Endothelial cell of umbilical vein (primary cell): ENCODE results near the gene SHISA6. TPM values are rescaled to one million over a fixed set of nuclear protein-coding genes. Genes with fewer than 3 reads are reported as not detected.

Experiments used
- BruUV-seq: library from RNA; stranded (reverse); fragments of 400-500 nt; replicated peaks from 2 replicates; lab custom pipeline; 2021; lab: Mats Ljungman, UMichigan
- CTCF ChIA-PET: fragments of 300-600, 350-600 bp; sonication (Branson Sonifier 250); formaldehyde crosslinking; loops from one replicate; lab custom pipeline; 2021; ENCODE audit warnings: antibody characterized with exemption, inconsistent platforms; lab: Charles Lee
- POLR2A ChIA-PET: fragments of 300-600, 350-600 bp; sonication (Branson Sonifier 250); formaldehyde crosslinking; loops from one replicate; lab custom pipeline; 2021; ENCODE audit warnings: antibody characterized with exemption, inconsistent platforms; lab: Charles Lee
- DNase-seq: peaks from one replicate; pipeline ENCODE4 v3.0.0-alpha.2; 2011; ENCODE audit warnings: low read depth, low spot score
- FAIRE-seq: peaks from 2 replicates; lab custom pipeline; 2011; peaks lifted over from hg19 to GRCh38; lab: Jason Lieb, UNC
- H2AFZ ChIP-seq: 2 replicates; pipeline ENCODE4 v1.6.0; 2012; ENCODE audit warnings: low read depth, low read length, control low read depth, inconsistent platforms
- H3K27ac ChIP-seq: 2 replicates; pipeline ENCODE4 v1.5.1; 2011; ENCODE audit warnings: low read depth, mild to moderate bottlenecking, control low read depth, low read length, moderate library complexity; ENCODE audit not compliant: insufficient read depth
- H3K27me3 ChIP-seq, 2 experiments: 2 replicates each; pipeline versions ENCODE4 v1.6.0 to v1.6.1; 2011; ENCODE audit warnings: low read length in 2 of 2, mixed read lengths in 1 of 2; ENCODE audit not compliant: control insufficient read depth in 2 of 2, insufficient read depth in 2 of 2
- H3K36me3 ChIP-seq, 2 experiments: 2 replicates in 1 of 2; 3 replicates in 1 of 2; pipeline ENCODE4 v1.5.1; 2011; ENCODE audit warnings: low read length in 2 of 2, mild to moderate bottlenecking in 1 of 2, moderate library complexity in 1 of 2; ENCODE audit not compliant: control insufficient read depth in 2 of 2, insufficient read depth in 2 of 2; ENCODE audit errors: extremely low read depth in 1 of 2
- H3K4me1 ChIP-seq: 3 replicates; pipeline ENCODE4 v1.5.1; 2011; ENCODE audit warnings: mild to moderate bottlenecking, low read length; ENCODE audit not compliant: control insufficient read depth, insufficient read depth; ENCODE audit errors: extremely low read depth
- H3K4me2 ChIP-seq: 2 replicates; pipeline ENCODE4 v1.6.1; 2011; ENCODE audit warnings: low read length, control low read depth, mixed read lengths; ENCODE audit not compliant: insufficient read depth
- H3K4me3 ChIP-seq, 3 experiments: fragments of 200-600 bp in 1 of 3; sonication (generic), shearing (Covaris generic) in 1 of 3; replicated peaks in 1 of 3; 2 replicates each; pipeline ENCODE4 v1.5.1; 2011 to 2016; ENCODE audit warnings: control low read depth in 3 of 3, low read length in 3 of 3, mild to moderate bottlenecking in 2 of 3, inconsistent platforms in 1 of 3, low read depth in 1 of 3, moderate library complexity in 1 of 3; ENCODE audit not compliant: insufficient read depth in 1 of 3
- H3K79me2 ChIP-seq: 2 replicates; pipeline ENCODE4 v1.6.0; 2012; ENCODE audit warnings: low read length, inconsistent platforms; ENCODE audit not compliant: control insufficient read depth, insufficient read depth
- H3K9ac ChIP-seq: replicated peaks from 2 replicates; pipeline ENCODE3; 2011; ENCODE audit warnings: low read length, control low read depth; ENCODE audit not compliant: insufficient read depth; ENCODE audit errors: extremely low read depth
- H3K9me1 ChIP-seq: replicated peaks from 3 replicates; pipeline ENCODE4 v1.6.0; 2011; ENCODE audit warnings: mild to moderate bottlenecking, low read length; ENCODE audit not compliant: control insufficient read depth, insufficient read depth; ENCODE audit errors: extremely low read depth
- H3K9me3 ChIP-seq: replicated peaks from 2 replicates; pipeline ENCODE4 v1.5.1; 2012; ENCODE audit warnings: low read length, inconsistent platforms; ENCODE audit not compliant: control insufficient read depth, insufficient read depth
- H4K20me1 ChIP-seq: replicated peaks from 2 replicates; pipeline ENCODE3; 2011; ENCODE audit warnings: mild to moderate bottlenecking, low read length; ENCODE audit not compliant: control insufficient read depth, insufficient read depth; ENCODE audit errors: extremely low read depth
- EZH2 ChIP-seq: IDR thresholded peaks from 2 replicates; pipeline ENCODE4 v1.6.1; 2012; ENCODE audit warnings: borderline replicate concordance, low read depth, mild to moderate bottlenecking, moderate library complexity, low read length, inconsistent platforms; ENCODE audit not compliant: severe bottlenecking
- FOS ChIP-seq: IDR thresholded peaks from 2 replicates; pipeline ENCODE4 v1.6.1; 2011; ENCODE audit warnings: mild to moderate bottlenecking, low read length, moderate library complexity, borderline replicate concordance; ENCODE audit not compliant: insufficient read depth
- GATA2 ChIP-seq: IDR thresholded peaks from 2 replicates; pipeline ENCODE4 v1.7.0; 2011; ENCODE audit warnings: low read depth, mild to moderate bottlenecking, moderate library complexity, mixed read lengths, low read length; ENCODE audit not compliant: insufficient read length, insufficient read depth
- JUN ChIP-seq: IDR thresholded peaks from 2 replicates; pipeline ENCODE4 v1.6.1; 2011; ENCODE audit warnings: borderline replicate concordance, low read depth; ENCODE audit not compliant: insufficient read length, insufficient read depth
- MYC ChIP-seq: IDR thresholded peaks from one replicate; pipeline ENCODE4 v1.6.1; 2011; ENCODE audit warnings: mild to moderate bottlenecking, low read depth, low read length
- POLR2A ChIP-seq: IDR thresholded peaks from 2 replicates; pipeline ENCODE4 v1.6.1; 2012; ENCODE audit warnings: low read depth, mild to moderate bottlenecking, control low read depth, low read length
- POLR2AphosphoS5 ChIP-seq: IDR thresholded peaks from 2 replicates; pipeline ENCODE4 v1.6.1; 2012; ENCODE audit warnings: low read depth, mild to moderate bottlenecking, control low read depth, low read length, moderate library complexity; ENCODE audit not compliant: insufficient read depth
- dilution Hi-C: fragments of 300-500 bp; cut with MboI; formaldehyde crosslinking; loops from one replicate; pipeline ENCODE4 v1.15.0; 2019; ENCODE audit warnings: low sequenced_read_pairs; ENCODE audit not compliant: extremely low pct_ligation_motif_present
- intact Hi-C: fragments of 100-400 bp; cut with micrococcal nuclease; formaldehyde crosslinking; loops from one replicate; pipeline ENCODE4 v1.10.0; 2022
- polyA plus RNA-seq, 4 experiments: library from polyadenylated mRNA; depleted of rRNA in 3 of 4; stranded (reverse) in 3 of 4; unstranded in 1 of 4; fragments of >200 nt; gene quantifications; 2 replicates each; pipeline versions ENCODE4 v1.2.1 to v1.2.3, GENCODE V29; 2011 to 2012; ENCODE audit warnings: missing spikeins in 1 of 4
- total RNA-seq: library from RNA; stranded (reverse); gene quantifications from 2 replicates; pipeline ENCODE4 v1.2.3, GENCODE V29; 2021
- TF ChIP-seq, protein P1 (sequence below), 2 donors: IDR thresholded peaks; 1 replicate in 1 of 2; 2 replicates in 1 of 2; pipeline ENCODE4 v1.5.1; 2011; ENCODE audit warnings: low read length in 2 of 2, mild to moderate bottlenecking in 2 of 2, moderate library complexity in 2 of 2, control low read depth in 1 of 2, inconsistent platforms in 1 of 2, low read depth in 1 of 2; ENCODE audit not compliant: insufficient read depth in 1 of 2; ENCODE audit errors: extremely low read depth in 1 of 2
- TF ChIP-seq, protein P2 (sequence below): IDR thresholded peaks from 2 replicates; pipeline ENCODE4 v1.6.1; 2011; ENCODE audit not compliant: insufficient read depth, insufficient read length

SHISA6 gene
- total and polyA plus RNA-seq, 2 donors (not counting 3 experiments of a cell fraction or from before 2014, with no cell fraction given), result not detected

DNA sequence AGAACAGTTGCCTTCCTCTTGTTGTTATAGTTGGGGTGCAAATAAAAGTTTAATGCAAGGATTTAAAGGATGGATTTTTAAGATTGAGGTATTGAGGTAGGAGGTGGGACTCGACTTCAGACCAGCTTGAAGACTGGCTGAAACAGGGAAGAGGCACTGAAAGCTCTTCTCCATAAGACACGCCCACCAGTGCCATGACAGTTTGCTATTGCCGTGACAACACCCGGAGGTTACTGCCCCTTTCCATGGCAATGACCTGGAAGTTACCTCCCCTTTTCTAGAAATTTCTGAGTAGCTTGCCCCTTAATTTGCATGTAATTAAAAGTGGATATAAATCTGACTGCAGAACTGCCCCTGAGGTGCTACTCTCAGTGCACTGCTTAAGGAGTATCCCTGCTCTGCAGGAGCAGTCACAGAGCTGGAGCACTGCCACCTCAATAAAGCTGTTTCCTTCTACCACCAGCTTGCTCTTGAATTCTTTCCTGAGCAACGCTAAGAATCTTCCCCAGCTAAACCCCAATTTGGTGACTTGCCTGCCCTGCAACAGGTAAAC lies 122.6 kb downstream of the SHISA6 start:
- FAIRE-seq, result no peak
- Histone ChIP-seq H3K79me2 (no peaks in the 10 kb centered on the region), H3K4me2 (no peak overlapping the region), H3K9ac (no peak overlapping the region), H3K9me3 (no peaks in the 10 kb centered on the region), H3K4me3 (no peak overlapping the region), H3K27ac (no peak overlapping the region), H3K9me1 (no peaks in the 10 kb centered on the region), H3K36me3 (no peaks in the 10 kb centered on the region), H3K27me3 (no peaks in the 10 kb centered on the region), H4K20me1 (no peaks in the 10 kb centered on the region), H3K4me1 (no peaks in the 10 kb centered on the region), H2AFZ (no peak overlapping the region)
- TF ChIP-seq, protein P1, sequence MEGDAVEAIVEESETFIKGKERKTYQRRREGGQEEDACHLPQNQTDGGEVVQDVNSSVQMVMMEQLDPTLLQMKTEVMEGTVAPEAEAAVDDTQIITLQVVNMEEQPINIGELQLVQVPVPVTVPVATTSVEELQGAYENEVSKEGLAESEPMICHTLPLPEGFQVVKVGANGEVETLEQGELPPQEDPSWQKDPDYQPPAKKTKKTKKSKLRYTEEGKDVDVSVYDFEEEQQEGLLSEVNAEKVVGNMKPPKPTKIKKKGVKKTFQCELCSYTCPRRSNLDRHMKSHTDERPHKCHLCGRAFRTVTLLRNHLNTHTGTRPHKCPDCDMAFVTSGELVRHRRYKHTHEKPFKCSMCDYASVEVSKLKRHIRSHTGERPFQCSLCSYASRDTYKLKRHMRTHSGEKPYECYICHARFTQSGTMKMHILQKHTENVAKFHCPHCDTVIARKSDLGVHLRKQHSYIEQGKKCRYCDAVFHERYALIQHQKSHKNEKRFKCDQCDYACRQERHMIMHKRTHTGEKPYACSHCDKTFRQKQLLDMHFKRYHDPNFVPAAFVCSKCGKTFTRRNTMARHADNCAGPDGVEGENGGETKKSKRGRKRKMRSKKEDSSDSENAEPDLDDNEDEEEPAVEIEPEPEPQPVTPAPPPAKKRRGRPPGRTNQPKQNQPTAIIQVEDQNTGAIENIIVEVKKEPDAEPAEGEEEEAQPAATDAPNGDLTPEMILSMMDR (IDR thresholded peaks at IDR 0.05; ENCODE audit: extremely low read depth in 1 of 2, insufficient read depth in 1 of 2, low read depth in 1 of 2, low read length in 2 of 2), result no peak
- TF ChIP-seq EZH2, result no peak
- TF ChIP-seq FOS, result no peak
- TF ChIP-seq, protein P2, sequence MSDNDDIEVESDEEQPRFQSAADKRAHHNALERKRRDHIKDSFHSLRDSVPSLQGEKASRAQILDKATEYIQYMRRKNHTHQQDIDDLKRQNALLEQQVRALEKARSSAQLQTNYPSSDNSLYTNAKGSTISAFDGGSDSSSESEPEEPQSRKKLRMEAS, result no peak
- TF ChIP-seq POLR2A, result no peak
- TF ChIP-seq MYC, result no peak
- TF ChIP-seq JUN, result no peak
- TF ChIP-seq POLR2AphosphoS5, result no peak
- no peak for TF ChIP-seq GATA2
- POLR2A ChIA-PET, result no interaction called here
- dilution Hi-C loops (no loop called here), intact Hi-C loops (no loop called here)
- DNase-seq, result no peak
- CTCF ChIA-PET, result no interaction called here
- BruUV-seq, result no TSS peak
